AG08396 (cell line): ENCODE data around the gene HMGXB3.
"Not testable (repeated sequence)": the region's sequence is repeated elsewhere in the genome, so short reads cannot be mapped to it uniquely, and the experiment has no call there.

Experiments
- DNase-seq: peaks from one replicate; pipeline ENCODE4 v3.0.0; 2012; ENCODE audit warnings: low spot score, mixed read lengths

The HMGXB3 gene

GRCh38 chr5:150022158-150022531, 21.6 kb downstream of the HMGXB3 start:
- peak; percentile 36 for DNase-seq

- DNase-seq, result no peak
Measured at GRCh38 chr5:150022681-150023080, 22.1 kb downstream of the HMGXB3 start.

- DNase-seq, result no peak
Measured at GRCh38 chr5:150023136-150023535, 22.6 kb downstream of the HMGXB3 start.

- DNase-seq, result no peak
Measured at GRCh38 chr5:150024346-150024984, 23.9 kb downstream of the HMGXB3 start.

- no peak for DNase-seq
Measured at GRCh38 chr5:150026682-150027172, 26.2 kb downstream of the HMGXB3 start.

GRCh38 chr5:150028047-150028446, 27.5 kb downstream of the HMGXB3 start:
- DNase-seq, result not testable (repeated sequence)

- DNase-seq, result no peak
Measured at GRCh38 chr5:150033334-150033733, 32.8 kb downstream of the HMGXB3 start.

- peak; percentile 68 for DNase-seq
Measured at GRCh38 chr5:150034662-150035061, 34.1 kb downstream of the HMGXB3 start.

GRCh38 chr5:150035139-150035895, 34.8 kb downstream of the HMGXB3 start:
- no peak for DNase-seq

- peak; percentile 83 for DNase-seq
Measured at GRCh38 chr5:150036513-150036912, 36.0 kb downstream of the HMGXB3 start.

- no peak for DNase-seq
Measured at GRCh38 chr5:150038547-150038946, 38.0 kb downstream of the HMGXB3 start.

- DNase-seq, result no peak
Measured at GRCh38 chr5:150042459-150042858, 41.9 kb downstream of the HMGXB3 start.

GRCh38 chr5:150043657-150044328, 43.3 kb downstream of the HMGXB3 start:
- no peak for DNase-seq

GRCh38 chr5:150044329-150044681, 43.8 kb downstream of the HMGXB3 start:
- no peak for DNase-seq

- no peak for DNase-seq
Measured at GRCh38 chr5:150044712-150045111, 44.2 kb downstream of the HMGXB3 start.

- no peak for DNase-seq
Measured at GRCh38 chr5:150045549-150045948, 45.0 kb downstream of the HMGXB3 start.

- no peak for DNase-seq
Measured at GRCh38 chr5:150046031-150046430, 45.5 kb downstream of the HMGXB3 start.

- DNase-seq, result not testable (repeated sequence)
Measured at GRCh38 chr5:150050172-150050811, 49.8 kb downstream of the HMGXB3 start.

GRCh38 chr5:150051657-150052195, 51.2 kb downstream of the HMGXB3 start:
- no peak for DNase-seq

- no peak for DNase-seq
Measured at GRCh38 chr5:150052226-150052955, 51.9 kb downstream of the HMGXB3 start.

- DNase-seq, result peak; percentile 62
Measured at GRCh38 chr5:150052956-150053712, 52.6 kb downstream of the HMGXB3 start.
